Uterus (tissue), 4 donors: Measurements from ENCODE around the gene DZANK1. TPM values are rescaled to one million over a fixed set of nuclear protein-coding genes. Genes with fewer than 3 reads are reported as not detected.

Experiments used
- DNase-seq, 2 donors: peaks; one replicate each; pipeline ENCODE4 v3.0.0-alpha.2; 2019 to 2020
- H3K27ac ChIP-seq, 2 donors: fragments of 200-600 bp; sonication (generic); 1 replicate in 1 of 2; 2 replicates in 1 of 2; pipeline ENCODE4 v1.5.1; 2016 to 2018
- H3K27me3 ChIP-seq, 2 donors: fragments of 200-600 bp; sonication (generic); one replicate each; pipeline ENCODE4 v1.5.1; 2018 to 2019; ENCODE audit warnings: control low read depth in 1 of 2
- H3K36me3 ChIP-seq, 2 donors: fragments of 200-600 bp; sonication (generic); one replicate each; pipeline ENCODE4 v1.5.1; 2019; ENCODE audit warnings: control low read depth in 1 of 2
- H3K4me1 ChIP-seq, 2 donors: fragments of 200-600 bp; sonication (generic); one replicate each; pipeline ENCODE4 v1.5.1; 2018 to 2019; ENCODE audit warnings: control low read depth in 1 of 2
- H3K4me3 ChIP-seq, 2 donors: fragments of 200-600 bp; sonication (generic); 1 replicate in 1 of 2; 2 replicates in 1 of 2; pipeline ENCODE4 v1.5.1; 2018 to 2019; ENCODE audit warnings: mild to moderate bottlenecking in 1 of 2
- H3K9me3 ChIP-seq, 2 donors: fragments of 200-600 bp; sonication (generic); one replicate each; pipeline ENCODE4 v1.5.1; 2019; ENCODE audit warnings: control low read depth in 1 of 2
- CTCF ChIP-seq, 4 experiments: fragments of 200-600 bp in 2 of 4; fragments of 450-650 bp in 2 of 4; sonication (generic) in 2 of 4; IDR thresholded peaks; one replicate each; pipeline ENCODE4 v1.5.1; 2016 to 2019; ENCODE audit warnings: antibody characterized with exemption in 4 of 4, mild to moderate bottlenecking in 2 of 4, moderate library complexity in 1 of 4
- POLR2A ChIP-seq, 2 donors: fragments of 450-650 bp; IDR thresholded peaks; one replicate each; pipeline ENCODE4 v1.6.1; 2016; ENCODE audit warnings: antibody characterized with exemption in 2 of 2, mild to moderate bottlenecking in 1 of 2, moderate library complexity in 1 of 2
- intact Hi-C: fragments of 100-400 bp; cut with DNase I; formaldehyde crosslinking; loops from one replicate; pipeline ENCODE4 v1.15.1; 2023; ENCODE audit warnings: low total_unique reads
- total RNA-seq, 4 donors: library from RNA; depleted of rRNA in 3 of 4; stranded (reverse); fragments of >200 nt in 3 of 4; gene quantifications; one replicate each; pipeline versions ENCODE4 v1.1.0 to v1.2.4, GENCODE V29; 2014 to 2023
- donor health status: DM: yes; HTN: yes; CAD: no.

The DZANK1 gene
- total RNA-seq, 4 donors from 2014 or later: 3.7 to 10.0 (median 4.2) TPM

- intact Hi-C loops: no loop called here
- no peak overlapping the region for H3K27ac ChIP-seq
- no peaks in the 10 kb centered on the region for H3K36me3 ChIP-seq
- no peaks in the 10 kb centered on the region for H3K9me3 ChIP-seq
- no peaks in the 10 kb centered on the region for H3K27me3 ChIP-seq
- H3K4me1 ChIP-seq: no peaks in the 10 kb centered on the region
- no peak for DNase-seq
- TF ChIP-seq CTCF (IDR thresholded peaks at IDR 0.05): no peak
- TF ChIP-seq POLR2A (IDR thresholded peaks at IDR 0.05): no peak
- H3K4me3 ChIP-seq: no peak overlapping the region
These were observed 69.8 kb downstream of the DZANK1 start for GRCh38 chr20:18397030-18397429.

DNA sequence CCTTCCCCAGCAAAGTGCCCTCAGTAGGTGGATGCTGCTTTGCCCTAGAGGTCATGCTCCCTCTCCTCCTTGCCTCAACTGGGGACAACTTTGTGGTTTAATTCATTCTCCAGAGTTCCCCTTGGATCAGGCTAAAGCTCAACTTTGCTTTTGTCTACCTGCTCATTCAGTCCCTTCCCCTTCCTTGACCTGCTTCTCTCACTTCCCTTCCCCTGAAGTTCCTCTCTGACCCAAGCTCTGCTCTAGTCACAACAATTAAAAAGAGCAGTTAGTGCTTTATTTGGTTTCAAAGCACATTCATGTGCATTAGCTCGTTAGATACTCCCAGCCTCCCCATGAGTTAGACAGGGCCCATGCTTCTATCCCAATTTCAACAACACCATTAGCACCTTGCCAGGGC, 71.3 kb downstream of the DZANK1 start:
- intact Hi-C loops: no loop called here
- H3K36me3 ChIP-seq: no peaks in the 10 kb centered on the region
- no peaks in the 10 kb centered on the region for H3K9me3 ChIP-seq
- DNase-seq: no peak
- H3K27me3 ChIP-seq: no peaks in the 10 kb centered on the region
- TF ChIP-seq POLR2A (IDR thresholded peaks at IDR 0.05) (no peak), CTCF (IDR thresholded peaks at IDR 0.05) (no peak)
- no peak overlapping the region for H3K27ac ChIP-seq
- no peak overlapping the region for H3K4me3 ChIP-seq
- no peaks in the 10 kb centered on the region for H3K4me1 ChIP-seq

DNA sequence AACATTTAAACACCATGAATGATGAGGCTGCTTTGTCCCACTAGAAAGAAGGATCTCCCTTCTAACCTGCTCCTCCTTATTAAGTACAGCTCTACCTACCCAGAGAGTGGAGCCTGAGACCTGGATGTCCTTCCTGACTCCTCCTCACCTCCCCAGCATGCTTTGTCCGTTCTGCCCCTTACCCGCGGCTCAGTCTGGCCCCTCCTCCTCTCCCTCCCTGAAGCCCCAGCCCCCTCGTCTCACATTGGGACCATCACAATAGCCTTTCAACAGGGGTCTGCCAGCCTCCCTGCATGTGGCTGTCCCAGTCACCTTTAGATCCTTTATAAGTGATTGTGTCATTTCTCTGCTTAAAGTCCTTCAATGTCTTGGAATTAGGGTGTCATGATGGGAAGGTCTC, 72.5 kb downstream of the DZANK1 start:
- Histone ChIP-seq H3K27me3 (no peaks in the 10 kb centered on the region), H3K9me3 (no peaks in the 10 kb centered on the region)

DNA sequence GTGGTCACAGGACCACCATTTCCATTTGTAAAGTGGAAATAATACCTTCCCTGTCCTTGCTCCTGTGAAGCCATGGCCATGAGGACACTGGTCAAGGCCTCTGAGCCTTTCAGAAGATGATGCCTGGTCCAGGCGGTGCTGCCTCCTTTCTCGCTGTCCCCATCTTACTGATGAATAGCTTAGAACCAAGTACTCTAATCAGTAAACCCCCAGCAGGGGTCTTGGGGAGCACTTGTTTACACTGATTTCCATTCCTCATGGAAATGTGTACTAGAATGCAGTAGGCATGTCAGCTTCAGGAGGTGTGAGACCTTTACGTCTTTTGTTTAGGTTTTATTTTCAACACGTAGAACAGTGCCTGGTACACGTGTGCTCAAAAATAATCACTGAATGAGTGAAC, 75.1 kb downstream of the DZANK1 start:
- H3K36me3 ChIP-seq: no peaks in the 10 kb centered on the region
- no peak overlapping the region for H3K4me3 ChIP-seq
- no peak for DNase-seq
- H3K27ac ChIP-seq: no peak overlapping the region
- H3K4me1 ChIP-seq: no peaks in the 10 kb centered on the region
- TF ChIP-seq CTCF (IDR thresholded peaks at IDR 0.05) (no peak), POLR2A (IDR thresholded peaks at IDR 0.05) (no peak)
- H3K27me3 ChIP-seq: no peaks in the 10 kb centered on the region
- intact Hi-C loops: no loop called here
- H3K9me3 ChIP-seq: no peaks in the 10 kb centered on the region

More for the DNA sequence above, 72.5 kb downstream of the DZANK1 start:
- intact Hi-C loops: no loop called here
- Histone ChIP-seq H3K27ac (no peak overlapping the region), H3K36me3 (no peaks in the 10 kb centered on the region), H3K4me1 (no peaks in the 10 kb centered on the region), H3K4me3 (no peak overlapping the region)
- DNase-seq: no peak
- TF ChIP-seq CTCF (IDR thresholded peaks at IDR 0.05) (no peak), POLR2A (IDR thresholded peaks at IDR 0.05) (no peak)

- Histone ChIP-seq H3K4me1 (no peaks in the 10 kb centered on the region), H3K36me3 (no peaks in the 10 kb centered on the region), H3K9me3 (no peaks in the 10 kb centered on the region), H3K4me3 (no peak overlapping the region), H3K27ac (no peak overlapping the region), H3K27me3 (no peaks in the 10 kb centered on the region)
- intact Hi-C loops: no loop called here
- no peak for TF ChIP-seq CTCF (IDR thresholded peaks at IDR 0.05)
- no peak for TF ChIP-seq POLR2A (IDR thresholded peaks at IDR 0.05)
- no peak for DNase-seq
These were observed 76.6 kb downstream of the DZANK1 start for GRCh38 chr20:18390201-18390600.
